ENCODE measurements around the gene KAZN.

KAZN gene

DNA sequence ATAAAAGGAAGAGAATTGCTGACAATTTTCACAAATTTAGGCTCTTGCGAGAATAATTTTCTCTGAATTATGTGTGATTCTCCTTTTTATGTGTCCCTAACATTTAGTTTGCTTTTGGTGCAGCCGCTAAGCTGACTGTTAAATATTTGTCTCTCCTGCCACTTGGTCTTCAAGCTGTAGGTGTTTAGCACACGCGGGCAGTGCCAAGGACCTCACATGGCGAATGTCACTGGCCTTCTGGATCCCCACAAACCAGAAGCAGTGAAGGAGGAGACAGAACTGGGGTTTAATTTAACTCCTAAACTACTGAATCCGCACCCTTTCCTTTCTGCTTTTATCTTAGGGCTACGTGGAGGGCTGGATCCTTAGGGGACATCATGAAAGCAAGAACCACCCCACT is 120.0 kb downstream of the KAZN start:
- DNase-seq = no peak

- DNase-seq = no peak
Observed at GRCh38 chr1:14723401-14723800, 124.9 kb downstream of the KAZN start.

GRCh38 chr1:14724246-14724645 is 125.8 kb downstream of the KAZN start:
- DNase-seq = peak; percentile 38

DNA sequence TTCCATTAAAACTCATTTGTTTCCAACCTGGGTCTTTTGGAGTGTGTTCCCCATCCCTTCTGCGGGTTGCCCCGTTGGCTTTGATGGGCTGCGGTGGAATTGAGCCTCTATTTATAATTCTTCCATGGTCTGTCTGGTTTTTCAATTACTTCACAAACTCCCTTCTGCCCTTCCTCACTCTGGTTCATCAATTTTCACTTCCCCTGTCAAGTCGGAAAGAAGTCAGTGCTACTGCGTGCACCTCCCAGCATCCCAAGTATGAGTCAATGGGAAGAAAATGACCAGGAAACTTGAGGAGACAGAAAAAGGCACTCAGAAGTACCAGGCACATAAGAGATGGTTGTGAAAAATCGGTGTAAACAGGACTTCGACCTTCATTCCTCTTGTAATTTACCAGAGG is 126.2 kb downstream of the KAZN start:
- DNase-seq = no peak

DNA sequence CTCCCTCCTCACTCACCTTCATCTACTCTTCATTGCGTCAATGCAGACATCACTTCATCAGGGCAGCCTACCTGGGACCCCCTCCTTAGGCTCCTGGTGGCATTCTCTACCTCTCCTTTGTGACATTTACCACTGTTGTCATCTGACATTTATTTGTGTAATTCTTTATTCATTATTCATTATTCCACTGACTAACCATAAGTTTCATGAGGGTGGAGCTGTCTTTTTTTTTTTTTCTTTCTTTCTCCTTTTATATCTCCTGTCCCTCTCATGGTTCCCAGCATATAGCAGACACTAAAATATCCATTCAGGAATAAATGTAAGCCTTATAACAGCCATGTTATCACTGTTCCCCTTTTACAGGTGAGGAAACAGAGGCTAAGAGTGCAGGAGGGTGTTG is 126.8 kb downstream of the KAZN start:
- no peak for DNase-seq

GRCh38 chr1:14725695-14726094 is 127.2 kb downstream of the KAZN start:
- no peak for DNase-seq

- DNase-seq = no peak
Observed at GRCh38 chr1:14726606-14727005, 128.1 kb downstream of the KAZN start.

DNA sequence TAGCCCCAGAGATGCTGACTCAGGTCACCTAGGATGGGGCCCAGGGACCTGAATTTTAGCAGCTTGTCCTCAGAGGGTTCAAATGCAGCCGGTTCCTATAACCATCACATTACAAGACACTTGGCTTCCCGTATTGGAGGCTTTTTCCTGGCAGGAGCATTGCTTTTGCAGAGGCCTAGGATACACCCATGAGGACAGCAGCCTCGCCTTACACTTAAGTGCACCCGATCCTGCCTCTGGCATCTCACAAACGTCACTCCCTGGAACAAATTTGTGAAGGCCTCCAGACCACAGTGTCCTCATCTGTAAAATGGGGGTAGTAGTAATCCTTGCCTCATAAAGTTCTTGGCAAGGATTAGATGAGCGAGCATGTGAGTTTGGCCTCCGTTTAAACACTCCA is 130.0 kb downstream of the KAZN start:
- DNase-seq = no peak

- DNase-seq = no peak
Observed at GRCh38 chr1:14732728-14733047, 134.2 kb downstream of the KAZN start.

DNA sequence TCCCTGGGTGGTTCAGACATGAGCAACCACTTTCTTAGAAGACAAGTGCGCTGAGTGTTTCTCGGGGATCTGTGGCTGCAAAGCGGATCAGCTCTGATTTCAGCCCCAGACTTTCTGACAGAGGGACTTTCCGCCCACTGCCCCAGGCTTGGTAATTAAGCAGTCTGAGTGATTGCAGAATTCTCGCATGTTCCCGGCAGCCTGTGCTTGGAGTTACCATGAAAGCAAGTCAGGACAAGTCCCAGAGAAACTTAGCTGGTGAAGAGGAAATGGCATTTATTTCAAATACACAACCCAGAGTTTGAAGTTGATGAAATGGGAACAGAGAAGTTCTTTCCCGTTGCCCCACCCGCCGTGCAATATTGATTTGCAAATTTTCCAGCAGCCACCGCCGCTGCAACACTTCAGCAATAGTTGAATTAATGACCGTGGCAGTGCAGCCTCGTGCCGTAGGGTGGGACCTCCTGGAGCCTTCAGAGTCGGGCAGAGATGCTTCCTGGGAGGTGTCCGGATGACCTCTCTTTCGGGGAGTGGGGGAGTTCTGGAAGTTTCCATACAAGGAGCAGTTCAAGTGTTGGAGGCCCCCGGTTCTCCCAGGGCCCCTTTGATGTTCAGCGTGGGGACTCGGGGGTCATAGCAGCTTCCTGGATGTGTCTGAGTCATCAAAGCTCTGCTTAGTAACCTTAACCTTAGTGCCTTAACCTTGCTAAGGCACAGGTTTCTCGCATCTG is 134.7 kb downstream of the KAZN start:
- DNase-seq = peak; percentile 30

GRCh38 chr1:14733779-14734140 is 135.3 kb downstream of the KAZN start:
- DNase-seq = no peak

GRCh38 chr1:14735841-14736240 is 137.4 kb downstream of the KAZN start:
- DNase-seq = no peak

DNA sequence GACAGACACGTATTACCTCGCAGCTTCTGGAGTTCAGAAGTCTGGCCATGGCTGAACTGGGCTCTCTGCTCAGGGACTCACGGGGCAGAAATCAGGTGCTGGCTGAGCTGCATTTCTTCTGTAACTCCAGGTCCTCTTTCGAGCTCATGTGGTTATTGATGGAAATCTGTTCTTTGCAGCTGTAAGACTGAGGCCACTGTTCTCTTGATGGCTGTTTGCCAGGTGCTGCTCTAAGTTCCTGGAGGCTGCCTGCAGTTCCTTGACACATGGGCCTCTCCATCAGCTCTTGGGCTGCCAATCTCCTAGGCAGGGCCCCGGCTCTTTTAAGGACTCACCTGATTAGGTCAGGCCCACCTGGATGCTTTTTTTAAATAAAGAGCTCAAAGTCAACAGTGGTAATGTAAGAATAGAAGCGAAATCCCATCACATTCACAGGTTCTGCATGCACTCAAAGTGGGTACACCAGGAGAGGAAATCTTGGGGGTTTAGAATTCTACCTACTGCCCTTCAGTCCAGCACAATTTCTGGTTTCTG is 139.1 kb downstream of the KAZN start:
- no peak for DNase-seq

DNA sequence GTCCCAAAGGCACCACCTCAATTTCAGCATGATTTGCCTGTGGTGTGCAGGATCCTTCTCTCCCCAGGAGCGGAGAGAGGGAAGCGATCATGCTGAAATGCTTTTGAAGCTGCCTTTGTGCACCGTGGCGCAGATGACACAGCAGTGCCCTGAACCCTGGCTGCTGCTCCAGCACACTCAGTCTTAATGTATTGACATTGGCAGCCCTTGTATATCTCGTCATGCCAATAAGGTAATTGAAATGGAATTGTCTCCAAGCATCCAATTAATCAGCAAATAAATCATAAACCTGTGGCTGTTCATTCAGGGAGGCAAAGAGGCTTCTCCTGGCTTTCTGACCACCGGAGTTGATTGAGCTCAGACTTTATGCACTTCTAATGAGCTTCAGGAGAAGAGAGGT is 139.8 kb downstream of the KAZN start:
- no peak for DNase-seq

GRCh38 chr1:14738647-14739046 is 140.2 kb downstream of the KAZN start:
- no peak for DNase-seq

DNA sequence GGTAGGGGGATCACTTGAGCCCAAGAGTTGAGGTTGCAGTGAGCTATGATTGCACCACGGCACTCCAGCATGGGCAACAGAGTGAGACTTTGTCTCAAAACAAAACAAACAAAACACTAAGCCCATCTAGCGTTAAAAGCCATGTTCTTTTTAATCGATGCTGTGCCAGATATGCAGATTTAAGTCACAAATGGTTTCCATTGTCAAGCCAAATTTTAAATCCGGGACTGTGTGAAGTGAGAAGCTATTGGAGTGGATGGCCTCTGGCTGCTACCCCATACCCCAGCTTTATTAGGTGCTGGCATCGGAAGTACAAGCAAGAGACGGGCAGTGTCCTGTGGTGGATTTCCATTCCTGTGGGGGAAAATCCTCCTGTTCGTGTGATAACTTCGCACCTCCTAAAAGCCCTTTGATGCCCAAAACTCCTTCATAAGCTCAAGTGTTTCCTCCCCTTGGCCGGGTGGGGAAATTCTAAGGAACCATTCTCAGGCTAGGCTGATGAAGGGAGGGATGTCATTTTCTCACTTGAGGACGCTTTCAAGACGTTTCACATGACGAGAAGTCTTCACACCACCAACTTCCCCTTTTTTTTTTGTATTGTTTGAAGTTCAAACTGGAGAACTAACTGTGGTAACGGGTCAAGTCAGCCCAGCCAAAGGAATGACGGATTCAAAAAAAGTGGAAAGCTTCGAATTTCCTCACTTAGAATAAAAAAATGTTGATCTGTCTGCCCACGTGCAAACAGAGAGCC is 140.8 kb downstream of the KAZN start:
- no peak for DNase-seq

- DNase-seq = peak; percentile 54
Observed at GRCh38 chr1:14740016-14740415, 141.5 kb downstream of the KAZN start.

GRCh38 chr1:14741082-14741481 is 142.6 kb downstream of the KAZN start:
- DNase-seq = no peak

DNA sequence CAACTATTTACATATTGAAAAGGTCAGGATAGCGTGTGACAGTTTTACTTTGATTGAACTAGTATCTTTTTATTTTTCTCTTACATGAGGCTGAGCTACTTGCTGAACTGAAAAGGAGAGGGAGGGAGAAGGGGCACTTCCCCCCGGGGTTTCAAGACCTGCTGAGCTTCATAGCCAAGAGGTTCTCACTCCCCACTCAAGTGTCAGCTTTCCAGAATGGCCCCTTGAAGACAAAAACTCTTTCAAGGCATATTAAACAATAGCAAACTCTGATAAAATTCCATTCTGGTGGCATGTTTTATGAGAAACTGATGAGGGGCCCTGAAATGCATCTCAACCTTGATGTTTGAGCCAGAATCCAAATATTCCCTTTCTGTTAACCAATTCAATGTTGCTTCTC is 143.0 kb downstream of the KAZN start:
- DNase-seq = no peak

DNA sequence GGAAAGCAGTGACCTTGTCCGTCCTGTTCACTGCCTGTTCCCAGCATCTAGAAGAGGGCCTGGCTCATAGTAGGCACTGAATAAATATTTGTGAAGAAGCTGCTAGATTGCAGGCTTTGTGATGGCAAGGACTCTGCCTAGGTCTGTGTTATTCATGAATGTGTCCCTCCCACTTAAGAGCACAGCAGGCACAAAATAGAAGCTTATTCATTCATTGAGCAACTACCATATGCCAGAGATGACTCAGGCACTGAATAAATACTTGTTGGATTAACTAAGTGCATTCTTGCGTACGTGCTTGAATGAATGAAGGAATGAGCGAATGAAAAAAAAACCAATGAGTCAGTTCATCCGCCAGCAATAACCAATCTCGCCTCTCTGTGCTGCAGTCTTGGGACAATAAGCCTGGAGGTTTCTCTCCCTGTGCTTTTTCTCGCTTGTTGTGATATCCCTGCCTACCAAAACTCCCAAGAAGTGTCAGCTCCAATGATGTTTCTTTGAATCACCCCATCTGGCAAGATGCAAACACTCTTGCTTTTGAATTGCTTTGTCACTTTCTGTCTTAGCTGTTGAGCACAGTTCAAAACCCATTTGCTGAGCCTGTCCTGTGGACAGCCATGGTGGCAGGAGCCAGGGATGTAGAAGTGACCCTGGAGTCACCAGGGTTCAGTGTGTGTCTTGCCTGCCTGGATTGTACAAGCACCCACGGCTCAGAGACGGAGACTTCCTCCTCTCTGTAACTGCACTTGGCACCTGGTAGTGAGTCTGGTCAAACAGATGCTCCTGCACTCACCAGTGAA is 143.9 kb downstream of the KAZN start:
- DNase-seq = peak; percentile 97

DNA sequence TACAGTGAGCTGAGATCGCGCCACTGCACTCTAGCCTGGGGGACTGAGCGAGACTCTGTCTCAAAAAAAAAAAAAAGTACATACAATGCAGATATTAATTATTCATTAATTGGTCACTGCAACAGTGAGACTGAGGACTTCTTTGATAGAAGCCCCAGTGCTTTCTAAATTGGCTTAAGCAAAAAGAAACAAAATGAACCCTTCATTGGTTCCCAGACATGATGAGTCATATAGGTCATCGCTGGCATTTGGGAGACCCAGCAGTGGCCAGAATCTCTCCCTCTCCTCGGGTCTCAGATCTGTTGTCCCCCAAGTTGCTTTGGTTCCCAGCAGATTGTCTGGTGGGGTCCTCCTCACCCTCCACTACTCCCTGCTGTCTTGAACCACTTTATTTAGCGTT is 144.9 kb downstream of the KAZN start:
- DNase-seq = no peak

- DNase-seq = no peak
Observed at GRCh38 chr1:14745001-14745720, 146.7 kb downstream of the KAZN start.

DNA sequence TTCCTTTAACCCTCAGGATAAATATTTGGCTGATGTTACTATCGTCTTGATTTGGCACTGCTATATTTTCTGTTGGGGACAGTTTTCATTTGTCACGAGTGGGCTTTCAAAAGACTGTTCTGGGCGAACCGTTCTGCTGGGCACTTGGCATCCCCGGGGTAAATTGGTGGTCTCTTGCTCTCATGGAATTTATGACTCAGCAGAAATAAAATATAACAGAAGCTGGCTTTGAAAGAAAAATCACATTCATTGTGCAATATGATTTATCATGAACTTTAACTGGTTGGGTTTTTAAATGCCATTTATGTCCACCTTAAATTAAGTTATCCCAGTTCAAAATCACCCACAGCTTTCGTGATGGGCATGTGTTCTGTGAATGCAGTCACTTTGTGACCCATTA is 147.3 kb downstream of the KAZN start:
- DNase-seq = no peak
